GM18517 (cell line): ENCODE data around the gene LCE1B.

Experiments used
- ATAC-seq: cut with Tn5 transposase; IDR thresholded peaks from one replicate; pipeline ENCODE4 v1.9.1; 2021; ENCODE audit warnings: mild to moderate bottlenecking, moderate library complexity; ENCODE audit not compliant: unreplicated experiment

LCE1B gene, protein sequence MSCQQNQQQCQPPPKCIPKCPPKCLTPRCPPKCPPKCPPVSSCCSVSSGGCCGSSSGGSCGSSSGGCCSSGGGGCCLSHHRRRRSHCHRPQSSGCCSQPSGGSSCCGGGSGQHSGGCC

DNA sequence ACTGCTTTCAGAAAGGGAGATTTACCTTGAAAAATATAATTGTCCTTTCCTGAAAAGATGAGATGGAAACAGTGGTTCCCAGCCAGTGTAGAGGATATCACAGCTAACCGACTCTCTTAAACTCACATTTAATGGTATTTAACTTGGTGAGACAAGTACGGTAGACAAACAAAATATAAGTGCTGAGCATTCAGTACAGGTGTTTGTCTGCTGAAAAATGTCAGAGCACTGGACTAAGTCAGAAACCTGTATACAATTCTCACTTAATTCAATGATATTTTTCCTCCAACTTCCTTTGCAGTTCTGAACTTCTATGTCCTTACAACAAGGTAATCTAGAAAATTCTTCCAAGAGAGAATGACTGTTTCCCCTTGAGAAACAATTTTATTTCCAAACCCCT, at the start of gene LCE1B:
Gene LCE1B (plus strand): TSS at position 301 of the 400 bp plus-strand sequence. CDS start 476 bp downstream, outside the sequence.
- no peak for ATAC-seq

DNA sequence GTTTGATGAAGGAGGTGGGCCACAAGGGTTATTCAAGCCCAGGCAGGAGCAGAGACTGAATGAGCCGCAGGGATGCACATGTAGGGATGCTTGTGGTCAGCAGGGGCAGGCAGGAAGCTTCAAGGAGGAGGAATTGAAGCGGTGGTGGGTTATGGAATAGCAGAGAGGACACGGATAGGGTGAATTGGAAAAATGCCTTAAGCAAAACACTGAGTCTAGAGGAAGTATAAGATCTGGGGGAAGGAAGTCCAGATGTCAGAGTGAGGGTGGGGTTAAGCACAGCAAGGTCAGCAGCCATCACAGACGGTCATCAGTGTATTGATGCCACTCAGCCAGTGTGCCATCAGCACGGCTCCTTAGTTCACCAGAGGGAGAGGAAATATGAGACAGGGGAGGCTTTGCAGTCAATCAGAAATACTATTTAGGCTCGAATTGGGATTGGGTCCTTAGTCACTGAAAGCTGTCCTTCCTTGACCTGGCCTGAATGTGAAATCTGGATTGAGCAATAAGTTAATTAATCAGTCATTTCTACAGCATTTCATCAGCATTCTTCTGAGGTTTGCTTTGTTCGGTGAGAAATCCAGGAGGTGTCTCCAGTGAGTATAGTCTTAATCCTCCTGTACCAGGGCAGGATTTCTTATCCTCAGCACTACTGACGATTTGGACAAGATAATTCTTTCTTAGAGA, 42.8 kb upstream of the LCE1B start:
- ATAC-seq: no peak

DNA sequence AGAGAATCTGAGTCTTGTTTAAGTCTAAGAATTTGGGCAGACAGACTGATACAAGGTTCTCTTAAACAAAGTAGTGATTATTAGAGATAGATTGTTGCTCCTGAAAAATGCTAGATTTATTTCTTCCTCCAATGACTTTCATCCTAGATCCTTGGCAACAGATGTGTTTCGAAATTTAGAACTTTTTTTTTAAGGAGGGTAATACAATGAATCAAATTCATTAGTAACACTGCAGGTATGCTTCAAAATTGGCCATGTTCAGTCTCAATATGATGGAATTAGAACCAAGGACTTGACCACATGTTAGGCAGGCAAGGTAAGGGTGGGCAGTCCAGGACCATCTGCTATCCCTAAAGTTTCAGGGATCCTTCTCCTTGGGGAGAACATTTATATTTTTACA, 41.4 kb upstream of the LCE1B start:
- ATAC-seq: no peak

DNA sequence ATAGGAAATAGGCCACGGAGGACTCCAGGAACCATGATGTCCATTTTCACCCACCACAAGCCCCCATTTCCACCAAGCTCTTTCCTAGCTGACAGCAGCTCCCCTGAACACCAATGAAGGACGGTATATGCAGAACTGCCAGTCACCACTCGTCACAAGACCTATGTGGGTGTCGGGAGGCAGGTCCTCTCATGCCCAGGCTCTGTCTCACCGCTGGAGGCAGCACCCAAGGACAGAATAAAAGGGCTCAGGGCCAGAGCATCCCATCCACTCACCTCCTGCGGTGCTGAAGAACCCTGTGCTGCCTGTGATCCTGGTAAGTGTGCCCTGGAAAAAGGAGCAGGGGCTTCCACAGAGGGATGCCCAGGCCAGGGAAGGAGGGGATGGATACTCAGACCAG, 36.9 kb upstream of the LCE1B start, which contains the start of gene LCE1F:
Gene LCE1F (plus strand): TSS at position 266 of the 400 bp plus-strand sequence. CDS start 1,232 bp downstream, outside the sequence.
- no peak for ATAC-seq

DNA sequence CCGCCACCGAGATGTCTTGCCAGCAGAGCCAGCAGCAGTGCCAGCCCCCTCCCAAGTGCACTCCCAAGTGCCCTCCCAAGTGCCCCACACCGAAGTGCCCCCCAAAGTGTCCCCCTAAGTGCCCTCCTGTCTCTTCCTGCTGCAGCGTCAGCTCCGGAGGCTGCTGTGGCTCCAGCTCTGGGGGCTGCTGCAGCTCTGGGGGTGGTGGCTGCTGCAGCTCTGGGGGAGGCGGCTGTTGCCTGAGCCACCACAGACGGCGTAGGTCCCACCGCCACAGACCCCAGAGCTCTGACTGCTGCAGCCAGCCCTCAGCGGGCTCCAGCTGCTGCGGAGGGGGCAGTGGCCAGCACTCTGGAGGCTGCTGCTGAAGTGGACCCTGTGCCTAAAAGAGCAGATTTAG, 35.4 kb upstream of the LCE1B start:
- ATAC-seq: no peak

DNA sequence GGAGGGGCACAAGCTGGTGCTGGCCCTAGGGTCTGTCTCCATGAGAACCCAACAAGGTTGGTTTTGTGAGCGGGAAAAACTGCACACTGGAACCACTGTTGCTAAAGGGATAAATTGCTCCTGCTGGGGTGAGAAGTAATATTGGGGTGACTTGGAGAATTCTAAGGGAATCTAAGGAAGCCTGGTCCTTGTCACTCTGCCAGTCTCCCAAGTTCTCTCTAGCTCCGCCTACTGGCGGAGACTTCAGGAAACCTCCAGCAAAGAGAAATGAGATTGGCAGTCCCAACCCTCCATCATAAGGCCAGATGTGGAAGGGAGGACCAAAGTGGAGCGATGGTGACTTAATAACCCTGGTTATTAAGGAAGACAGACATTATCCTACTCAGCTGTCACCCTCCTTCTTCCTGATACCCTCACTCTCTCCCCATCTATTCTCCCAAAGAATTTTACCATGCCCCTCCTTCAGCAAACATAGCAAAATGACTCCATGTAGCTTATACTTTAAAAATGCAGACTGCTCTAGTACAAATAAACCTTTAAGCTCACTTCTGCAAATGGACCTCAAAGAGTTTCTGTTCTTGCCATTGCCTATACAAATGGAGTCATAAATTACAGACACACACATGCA, 34.1 kb upstream of the LCE1B start:
- no peak for ATAC-seq

DNA sequence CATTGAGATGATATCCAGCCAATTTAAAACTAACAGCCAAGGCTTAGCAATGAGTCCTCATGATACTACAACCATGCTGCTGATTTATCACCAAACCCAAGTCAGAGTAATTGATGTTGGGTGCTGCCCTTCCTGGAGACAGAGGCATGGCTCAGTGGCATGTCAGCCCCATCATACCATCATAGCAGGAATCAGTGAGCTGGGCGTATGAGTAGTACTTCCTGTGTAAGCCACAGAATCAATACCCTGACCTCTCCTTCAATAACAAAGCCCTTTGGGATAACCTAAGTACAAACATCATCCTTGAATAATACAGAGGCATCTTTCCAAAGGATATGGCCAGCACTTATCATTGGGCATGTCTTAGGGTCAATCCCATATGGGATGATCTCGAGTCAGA, 28.7 kb upstream of the LCE1B start:
- ATAC-seq: no peak

DNA sequence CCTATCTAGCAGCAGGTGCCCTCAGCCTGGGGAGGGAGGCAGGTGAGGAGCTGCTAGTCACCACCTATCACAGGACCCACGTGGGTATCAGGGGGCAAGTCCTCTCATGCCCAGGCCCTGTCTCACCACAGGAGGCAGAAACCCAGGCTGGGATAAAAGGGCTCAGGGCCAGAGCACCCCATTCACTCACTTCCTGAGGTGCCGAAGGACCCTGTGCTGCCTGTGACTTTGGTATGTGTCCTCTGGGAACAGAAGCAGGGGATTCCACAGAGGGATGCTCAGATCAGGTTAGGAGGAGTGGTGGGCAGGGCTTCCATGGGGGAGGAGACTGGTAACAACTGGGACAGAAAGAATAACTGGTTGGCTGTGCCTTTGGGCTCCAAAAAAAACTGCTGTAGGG, 25.7 kb upstream of the LCE1B start, which contains the start of gene LCE1E:
Gene LCE1E (plus strand): TSS at position 181 of the 400 bp plus-strand sequence. CDS start 1,043 bp downstream, outside the sequence.
- ATAC-seq: no peak

DNA sequence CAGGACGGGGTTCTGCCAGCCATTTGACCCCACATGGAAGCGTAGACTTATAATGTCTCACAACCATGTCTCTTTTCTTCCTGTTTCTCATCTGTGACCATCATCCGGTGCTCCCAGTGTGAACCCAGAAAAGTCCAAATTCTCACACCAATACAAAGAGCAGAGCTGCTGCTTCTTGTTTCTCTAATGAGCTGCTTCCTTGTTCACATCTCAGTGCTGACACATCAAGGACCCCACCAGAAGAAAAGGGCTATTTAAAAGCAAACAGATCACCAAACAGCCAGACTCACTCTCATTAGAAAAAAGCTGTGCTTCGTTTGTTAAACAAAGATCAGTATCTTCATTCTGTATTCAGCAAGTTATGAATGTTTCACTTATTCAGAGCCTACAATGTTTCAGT, 16.1 kb upstream of the LCE1B start:
- no peak for ATAC-seq

DNA sequence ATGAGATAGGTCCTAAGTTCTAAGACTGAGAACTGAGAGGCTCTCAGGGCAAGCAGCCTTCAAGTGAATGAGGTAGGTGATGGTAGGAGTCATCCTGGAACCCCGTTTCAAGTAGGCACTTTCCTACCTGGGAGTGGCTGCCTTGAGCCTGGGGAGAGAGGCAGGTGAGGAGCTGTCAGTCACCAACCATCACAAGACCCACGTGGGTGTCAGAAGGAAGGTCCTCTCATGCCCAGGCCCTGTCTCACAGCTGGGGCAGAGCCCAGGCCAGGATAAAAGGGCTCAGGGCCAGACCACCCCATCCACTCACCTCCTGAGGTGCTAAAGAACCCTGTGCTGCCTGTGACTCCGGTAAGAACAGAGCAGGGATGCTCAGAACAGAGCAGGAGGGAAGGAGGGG, 15.3 kb upstream of the LCE1B start, which contains the start of gene LCE1D:
Gene LCE1D (plus strand): TSS at position 301 of the 400 bp plus-strand sequence. CDS start 1,074 bp downstream, outside the sequence.
- no peak for ATAC-seq

DNA sequence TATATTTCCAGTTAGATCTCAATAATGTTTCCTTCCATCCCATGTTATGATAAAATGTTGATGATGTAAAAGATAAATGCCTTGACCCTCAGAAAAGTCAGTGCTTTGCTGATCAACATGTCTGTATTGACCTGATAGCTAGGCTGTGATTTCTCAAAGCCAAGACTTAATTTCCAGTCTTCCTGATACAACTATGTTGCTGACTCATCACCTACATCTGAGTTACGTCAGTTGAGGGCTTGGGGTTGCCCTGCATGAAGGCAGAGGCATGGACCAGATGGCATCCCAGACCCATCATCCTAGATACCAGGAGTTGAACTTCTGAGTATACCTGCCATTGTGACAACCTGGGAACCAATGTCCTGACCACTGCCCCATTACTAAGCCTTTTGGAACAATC, 10.4 kb upstream of the LCE1B start:
- no peak for ATAC-seq

DNA sequence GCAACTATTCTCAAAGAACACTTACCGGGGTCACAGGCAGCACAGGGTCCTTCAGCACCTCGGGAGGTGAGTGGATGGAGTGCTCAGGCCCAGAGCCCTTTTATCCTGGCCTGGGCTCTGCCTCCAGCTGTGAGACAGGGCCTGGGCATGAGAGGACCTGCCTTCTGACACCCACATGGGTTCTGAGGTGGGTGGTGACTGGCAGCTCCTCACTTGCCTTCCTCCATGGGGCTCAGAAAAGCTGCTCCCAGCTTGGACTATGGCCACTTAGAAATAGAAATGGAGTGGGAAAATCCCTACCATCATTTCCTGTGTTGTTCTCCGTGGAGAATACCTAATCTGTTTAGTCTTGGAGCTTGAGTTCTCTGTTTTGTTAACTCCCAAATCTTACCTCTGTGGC, 5.2 kb upstream of the LCE1B start, which contains the start of gene LCE1C:
Gene LCE1C (minus strand): TSS at position 76 of the 400 bp plus-strand sequence. CDS start 1,173 bp downstream, outside the sequence.
- ATAC-seq: no peak

DNA sequence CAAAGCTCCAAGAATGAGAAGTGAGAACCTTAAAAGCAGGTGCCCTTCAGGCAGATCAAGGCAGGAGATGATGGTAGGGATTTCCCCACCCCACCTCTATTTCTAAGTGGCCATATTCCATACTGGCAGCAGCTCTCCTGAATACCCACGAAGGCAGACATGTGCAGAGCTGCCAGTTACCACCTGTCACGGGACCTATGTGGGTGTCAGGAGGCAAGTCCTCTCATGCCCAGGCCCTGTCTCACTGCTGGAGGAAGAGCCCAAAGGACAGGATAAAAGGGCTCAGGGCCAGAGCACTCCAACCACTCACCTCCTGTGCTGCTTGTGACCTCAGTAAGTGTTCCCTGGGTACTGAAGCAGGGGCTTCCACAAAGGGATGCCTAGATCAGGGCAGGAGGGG, 721 bp upstream of the LCE1B start:
- no peak for ATAC-seq

DNA sequence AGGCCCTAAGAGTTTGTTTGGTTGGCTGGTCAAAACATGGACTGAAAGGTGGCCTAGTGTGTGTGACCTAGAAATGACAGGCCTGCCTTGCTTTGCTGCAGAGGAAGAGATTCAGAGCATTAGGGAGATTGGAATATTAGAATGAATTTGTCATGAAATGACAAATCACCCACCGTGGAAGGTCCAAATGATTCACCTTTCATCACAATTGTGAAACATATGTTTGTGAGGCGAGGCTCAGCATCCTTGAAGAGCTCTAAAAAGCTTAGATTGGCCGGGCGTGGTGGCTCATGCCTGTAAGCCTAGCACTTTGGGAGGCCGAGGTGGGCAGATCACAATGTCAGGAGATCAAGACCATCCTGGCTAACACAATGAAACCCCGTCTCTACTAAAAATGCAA, 5.5 kb downstream of the LCE1B start:
- ATAC-seq: no peak

DNA sequence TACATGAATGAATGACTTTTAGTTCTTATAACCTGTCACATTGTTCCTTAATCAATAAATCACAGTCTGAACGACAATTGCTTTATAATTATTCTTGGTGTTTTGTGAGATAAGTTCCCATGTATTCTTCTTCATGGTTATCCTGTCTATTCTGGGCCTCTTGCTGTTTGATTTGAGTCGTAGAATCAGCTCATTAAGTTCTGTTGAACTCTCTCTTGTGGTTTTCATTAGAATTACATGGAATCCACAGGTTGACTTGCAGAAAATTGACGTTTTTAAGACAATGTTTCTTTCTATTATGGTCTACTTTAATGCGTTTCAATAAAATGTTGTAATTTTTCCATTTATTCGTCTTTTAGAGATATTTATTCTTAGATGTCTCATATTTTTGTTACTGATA, 11.5 kb downstream of the LCE1B start:
- ATAC-seq: no peak

DNA sequence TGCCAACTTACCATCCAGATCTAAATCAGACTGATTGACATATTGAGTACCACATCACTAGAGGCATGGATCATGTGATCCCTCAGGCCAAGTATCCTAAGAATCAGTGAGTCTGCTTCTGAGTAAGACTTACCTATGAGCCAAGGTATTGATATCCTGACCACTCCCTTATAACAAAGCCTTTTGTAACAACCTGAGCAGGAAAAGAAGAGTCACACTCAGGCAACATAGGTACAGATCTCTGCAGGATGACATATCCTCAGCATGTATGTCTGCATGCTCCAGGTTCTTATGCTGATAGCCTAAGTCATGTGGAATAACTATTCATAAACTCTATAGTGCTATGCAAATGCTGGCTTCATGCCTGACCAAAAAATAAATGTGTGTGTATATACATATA, 13.2 kb downstream of the LCE1B start:
- no peak for ATAC-seq

DNA sequence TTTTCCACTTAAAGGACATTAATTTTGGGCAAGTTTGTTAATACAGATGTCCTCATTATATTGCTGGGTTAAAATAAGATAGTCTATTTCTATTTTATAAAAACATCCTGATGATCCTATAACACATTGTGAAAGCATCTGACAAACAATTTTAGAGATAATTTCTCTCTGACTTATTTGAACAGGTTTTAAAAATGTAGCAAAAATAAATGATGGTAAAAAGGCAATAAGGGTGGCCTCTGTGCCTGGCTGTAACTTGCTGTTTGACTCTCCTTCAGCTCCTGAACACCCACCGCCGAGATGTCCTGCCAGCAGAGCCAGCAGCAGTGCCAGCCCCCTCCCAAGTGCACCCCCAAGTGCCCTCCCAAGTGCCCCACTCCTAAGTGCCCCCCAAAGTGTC, 15.4 kb downstream of the LCE1B start, which contains the start of gene LCE1A:
Gene LCE1A (plus strand): TSS at position 301 of the 400 bp plus-strand sequence. CDS start 0 bp downstream, at position 301.
- no peak for ATAC-seq

DNA sequence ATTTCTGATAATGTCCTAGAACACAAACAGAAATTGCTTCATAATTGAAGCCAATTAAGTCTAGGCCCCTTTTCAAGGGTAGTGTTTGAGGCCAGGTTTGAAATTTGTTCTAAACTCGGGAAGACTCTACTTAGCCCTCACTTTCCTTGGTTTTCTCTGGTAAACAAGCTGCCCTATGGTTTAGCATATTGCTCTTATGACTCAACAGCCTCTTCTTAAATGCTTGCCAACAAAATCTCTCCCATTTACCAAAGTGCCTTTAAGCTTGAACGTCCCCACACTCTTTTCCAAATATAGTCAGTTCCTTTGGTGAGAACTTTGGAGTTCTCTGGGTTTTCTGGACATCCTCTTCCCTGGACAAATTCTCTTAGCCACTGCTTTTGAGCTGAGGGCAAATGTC, 25.1 kb downstream of the LCE1B start:
- no peak for ATAC-seq

DNA sequence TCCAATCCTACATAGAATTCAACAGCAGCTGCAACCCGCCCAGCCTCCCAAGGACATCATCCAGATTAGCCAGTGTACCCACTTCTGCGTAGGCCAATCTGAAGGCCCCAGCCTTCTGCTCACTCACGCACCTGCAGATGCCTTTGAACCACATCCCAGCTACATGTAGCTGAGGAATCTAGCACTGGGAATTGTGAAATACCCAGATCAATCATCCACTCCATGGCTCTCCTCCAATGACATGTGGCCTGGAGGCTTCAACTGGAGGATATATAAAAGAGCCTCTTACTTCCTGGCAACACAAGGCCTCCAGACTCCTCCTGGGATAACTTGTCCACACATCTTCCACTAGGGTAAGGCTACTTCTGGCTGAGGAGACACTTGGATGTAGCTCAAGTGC, 30.8 kb downstream of the LCE1B start, which contains the start of gene LCE6A:
Gene LCE6A (plus strand): TSS at position 301 of the 400 bp plus-strand sequence. CDS start 665 bp downstream, outside the sequence.
- no peak for ATAC-seq

DNA sequence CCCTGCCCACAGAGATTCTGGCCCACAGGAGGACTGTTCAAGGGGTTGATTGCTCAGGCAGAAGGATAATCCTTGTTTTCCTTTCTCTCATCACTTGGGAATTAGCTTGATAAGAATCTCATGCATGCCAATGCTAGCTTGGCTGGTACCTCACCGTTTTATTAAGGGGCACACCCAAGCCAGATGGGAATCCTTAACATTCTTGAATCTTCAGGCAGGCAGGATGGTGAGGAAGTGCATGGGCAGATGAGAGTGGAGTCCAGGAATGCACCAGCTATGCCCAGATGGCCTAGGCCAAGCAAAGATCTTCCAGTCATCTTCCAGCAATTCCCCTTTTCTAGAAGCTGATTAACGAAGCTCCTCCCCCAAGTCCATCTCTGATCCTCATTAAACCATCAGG, 43.9 kb downstream of the LCE1B start:
- ATAC-seq: no peak

DNA sequence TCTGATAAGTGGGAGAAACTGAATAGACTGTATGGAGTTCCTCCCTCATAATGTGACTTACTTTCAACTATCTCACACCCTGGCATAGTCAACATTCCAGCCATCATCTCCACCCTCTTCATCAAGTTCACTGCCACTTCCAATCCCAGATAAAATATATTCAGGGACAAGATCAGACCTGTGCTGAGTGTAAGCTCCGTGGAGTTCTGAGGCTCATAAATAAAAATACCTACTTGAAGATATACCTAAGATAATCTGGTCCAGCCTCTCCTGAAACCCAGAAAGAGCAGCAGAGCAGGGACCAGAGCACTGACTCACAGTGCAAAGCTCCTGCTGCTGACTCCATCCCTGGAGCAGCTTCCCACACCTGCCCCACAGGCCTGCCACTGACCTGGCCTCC, 46.3 kb downstream of the LCE1B start:
- no peak for ATAC-seq

DNA sequence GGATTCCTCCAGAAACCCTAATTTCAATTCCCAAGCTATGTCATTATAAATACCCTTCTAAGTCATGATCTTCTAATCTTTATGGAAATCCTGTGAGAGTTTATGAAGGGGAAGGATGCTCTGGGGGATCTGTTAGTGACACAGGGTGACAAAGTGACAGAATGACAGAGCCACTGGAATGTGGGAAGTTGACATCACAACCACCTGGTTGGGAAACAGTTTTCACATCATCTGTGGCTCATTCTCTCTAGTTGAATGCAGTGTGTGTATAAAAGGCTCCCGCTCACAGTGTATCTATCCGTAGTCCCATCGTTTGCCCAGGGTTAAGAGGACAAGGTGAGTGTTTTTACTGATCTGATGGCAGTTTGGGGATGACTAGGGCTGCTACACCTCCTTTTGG, 47.9 kb downstream of the LCE1B start, which contains the start of gene LCE7A:
Gene LCE7A (plus strand): TSS at position 301 of the 400 bp plus-strand sequence. CDS start 702 bp downstream, outside the sequence.
- ATAC-seq: no peak
